H9 (cell line): ENCODE data around the gene FRK. TPM values are rescaled to one million over a fixed set of nuclear protein-coding genes. Genes with fewer than 3 reads are reported as not detected.

ENCODE experiments used
- DNase-seq: peaks from one replicate; pipeline ENCODE4 v3.0.0-alpha.2; 2017
- H2AFZ ChIP-seq: one replicate; pipeline ENCODE4 v1.6.1; 2013; ENCODE audit warnings: mild to moderate bottlenecking, low read length, control low read depth, moderate library complexity
- H2AK5ac ChIP-seq: 2 replicates; pipeline ENCODE4 v1.6.1; 2013; ENCODE audit warnings: low read length, control low read depth, mixed read lengths; ENCODE audit not compliant: insufficient read length
- H2BK120ac ChIP-seq: one replicate; pipeline ENCODE4 v1.6.1; 2013; ENCODE audit warnings: low read depth, mild to moderate bottlenecking, low read length, control low read depth, inconsistent platforms; ENCODE audit not compliant: poor library complexity, severe bottlenecking
- H2BK12ac ChIP-seq: 2 replicates; pipeline ENCODE4 v1.6.1; 2013; ENCODE audit warnings: low read length, control low read depth, mixed read lengths, low read depth; ENCODE audit not compliant: insufficient read length
- H2BK15ac ChIP-seq: 2 replicates; pipeline ENCODE4 v1.6.1; 2013; ENCODE audit warnings: low read depth, low read length, control low read depth
- H2BK20ac ChIP-seq: one replicate; pipeline ENCODE4 v1.6.1; 2013; ENCODE audit warnings: low read depth, mild to moderate bottlenecking, low read length, control low read depth, inconsistent platforms; ENCODE audit not compliant: poor library complexity, severe bottlenecking
- H2BK5ac ChIP-seq: 2 replicates; pipeline ENCODE4 v1.6.1; 2013; ENCODE audit warnings: low read length, control low read depth, mixed read lengths; ENCODE audit not compliant: insufficient read length
- H3K14ac ChIP-seq: 2 replicates; pipeline ENCODE4 v1.6.1; 2013; ENCODE audit warnings: low read length, control low read depth; ENCODE audit not compliant: insufficient read depth
- H3K18ac ChIP-seq: 2 replicates; pipeline ENCODE4 v1.6.1; 2013; ENCODE audit warnings: low read depth, mild to moderate bottlenecking, mixed read lengths, low read length, control low read depth; ENCODE audit not compliant: insufficient read length
- H3K23ac ChIP-seq: 2 replicates; pipeline ENCODE4 v1.6.1; 2013; ENCODE audit warnings: low read length, control low read depth, mixed read lengths, low read depth; ENCODE audit not compliant: insufficient read length
- H3K23me2 ChIP-seq: 2 replicates; pipeline ENCODE4 v1.6.1; 2013; ENCODE audit warnings: low read depth, mild to moderate bottlenecking, mixed read lengths, low read length, control low read depth; ENCODE audit not compliant: insufficient read length, poor library complexity, severe bottlenecking
- H3K27ac ChIP-seq: 2 replicates; pipeline ENCODE4 v1.5.1; 2013; ENCODE audit warnings: low read length, control low read depth, mixed read lengths, low read depth; ENCODE audit not compliant: insufficient read length
- H3K27me3 ChIP-seq: 2 replicates; pipeline ENCODE4 v1.6.1; 2013; ENCODE audit warnings: low read length, control low read depth, inconsistent platforms; ENCODE audit not compliant: insufficient read depth
- H3K4ac ChIP-seq: 2 replicates; pipeline ENCODE4 v1.6.1; 2013; ENCODE audit warnings: low read depth, mild to moderate bottlenecking, control low read depth, inconsistent platforms, low read length, moderate library complexity
- H3K4me1 ChIP-seq: 2 replicates; pipeline ENCODE4 v1.6.1; 2013; ENCODE audit warnings: low read length, control low read depth, inconsistent platforms; ENCODE audit not compliant: insufficient read depth
- H3K4me2 ChIP-seq: 2 replicates; pipeline ENCODE4 v1.6.1; 2013; ENCODE audit warnings: low read length, control low read depth, mixed read lengths; ENCODE audit not compliant: insufficient read length, insufficient read depth
- H3K56ac ChIP-seq: 2 replicates; pipeline ENCODE4 v1.6.1; 2013; ENCODE audit warnings: low read depth, mild to moderate bottlenecking, mixed read lengths, low read length, control low read depth; ENCODE audit not compliant: insufficient read length
- H3K79me1 ChIP-seq: 2 replicates; pipeline ENCODE4 v1.6.1; 2013; ENCODE audit warnings: low read depth, mild to moderate bottlenecking, moderate library complexity, low read length, control low read depth, inconsistent platforms; ENCODE audit not compliant: insufficient read depth, poor library complexity, severe bottlenecking
- H3K79me2 ChIP-seq: 2 replicates; pipeline ENCODE4 v1.6.1; 2013; ENCODE audit warnings: low read length, control low read depth, inconsistent platforms; ENCODE audit not compliant: insufficient read depth
- H3K9ac ChIP-seq: 2 replicates; pipeline ENCODE4 v1.6.1; 2013; ENCODE audit warnings: low read length, control low read depth, mixed read lengths; ENCODE audit not compliant: insufficient read length; ENCODE audit errors: extremely low read depth
- H3K9me3 ChIP-seq: one replicate; pipeline ENCODE4 v1.6.1; 2013; ENCODE audit warnings: low read depth, low read length, inconsistent platforms; ENCODE audit not compliant: control insufficient read depth
- H3T11ph ChIP-seq: one replicate; pipeline ENCODE4 v1.6.1; 2013; ENCODE audit warnings: mild to moderate bottlenecking, low read length, control low read depth, inconsistent platforms
- H4K20me1 ChIP-seq: one replicate; pipeline ENCODE4 v1.6.1; 2013; ENCODE audit not compliant: control insufficient read depth, insufficient read length, insufficient read depth
- H4K5ac ChIP-seq: 2 replicates; pipeline ENCODE4 v1.6.1; 2013; ENCODE audit warnings: low read depth, mild to moderate bottlenecking, mixed read lengths, low read length, control low read depth; ENCODE audit not compliant: insufficient read length
- H4K8ac ChIP-seq: replicated peaks from 2 replicates; pipeline ENCODE4 v1.6.1; 2013; ENCODE audit warnings: low read length, control low read depth, mixed read lengths, low read depth; ENCODE audit not compliant: insufficient read length
- H4K91ac ChIP-seq: 2 replicates; pipeline ENCODE4 v1.6.1; 2013; ENCODE audit warnings: low read depth, mild to moderate bottlenecking, moderate library complexity, mixed read lengths, low read length, control low read depth; ENCODE audit not compliant: insufficient read length
- H3K27ac Mint-ChIP-seq, 3 experiments: 2 replicates in 2 of 3; 3 replicates in 1 of 3; pipeline ENCODE4 v1.8.0; 2020 to 2021; ENCODE audit warnings: mixed read lengths in 3 of 3, mild to moderate bottlenecking in 1 of 3, moderate library complexity in 1 of 3
- H3K27me3 Mint-ChIP-seq: 2 replicates; pipeline ENCODE4 v1.8.0; 2021; ENCODE audit warnings: low read depth, mild to moderate bottlenecking, moderate library complexity, mixed read lengths
- H3K36me3 Mint-ChIP-seq, 3 experiments: 2 replicates in 2 of 3; 3 replicates in 1 of 3; pipeline ENCODE4 v1.8.0; 2020 to 2021; ENCODE audit warnings: low read depth in 3 of 3, mixed read lengths in 3 of 3; ENCODE audit not compliant: insufficient read depth in 1 of 3
- H3K4me1 Mint-ChIP-seq, 2 experiments: 2 replicates each; pipeline ENCODE4 v1.8.0; 2020; ENCODE audit warnings: mixed read lengths in 2 of 2
- H3K4me3 Mint-ChIP-seq, 2 experiments: 2 replicates in 1 of 2; 3 replicates in 1 of 2; pipeline ENCODE4 v1.8.0; 2020 to 2021; ENCODE audit warnings: mild to moderate bottlenecking in 2 of 2, mixed read lengths in 2 of 2, moderate library complexity in 1 of 2
- H3K9me3 Mint-ChIP-seq, 2 experiments: 2 replicates in 1 of 2; 3 replicates in 1 of 2; pipeline ENCODE4 v1.8.0; 2020; ENCODE audit warnings: mild to moderate bottlenecking in 2 of 2, mixed read lengths in 2 of 2, moderate library complexity in 1 of 2
- CTCF ChIP-seq: fragments of 200-600 bp; sonication (generic); conservative IDR thresholded peaks from 3 replicates; pipeline ENCODE4 v1.8.0; 2021; ENCODE audit warnings: antibody characterized with exemption, mild to moderate bottlenecking
- WGBS: extraction: QIAGEN DNeasy Blood & Tissue Kit; methylation state at CpG from one replicate; pipeline ENCODE4 v1.1.7; 2013; ENCODE audit warnings: missing lambda C conversion rate, low lambda C conversion rate, mixed read lengths; ENCODE audit not compliant: insufficient read length; ENCODE audit errors: extremely low coverage; 5-methylcytosine and 5-hydroxymethylcytosine counted together
- total RNA-seq: library from RNA; stranded (reverse); gene quantifications from 2 replicates; pipeline ENCODE4 v1.2.1, GENCODE V29; 2021

FRK gene
- total RNA-seq, 1 experiment from 2014 or later = 0.15 TPM

- H3K56ac ChIP-seq = no peak overlapping the region
- H3K27ac ChIP-seq = no peak overlapping the region
- H3K4ac ChIP-seq = no peak overlapping the region
- no peaks in the 10 kb centered on the region for H3K27me3 ChIP-seq
- no peaks in the 10 kb centered on the region for H3K27me3 Mint-ChIP-seq
- H3K9me3 Mint-ChIP-seq = peaks cover 0 to 2% of the 10 kb centered on the region in 2 experiments; a peak in 2 of 5 replicates
- H4K8ac ChIP-seq = no peak overlapping the region
- no peaks in the 10 kb centered on the region for H3K79me2 ChIP-seq
- no peak overlapping the region for H3K18ac ChIP-seq
- no peak overlapping the region for H2BK12ac ChIP-seq
- H2BK120ac ChIP-seq = no peak overlapping the region
- no peaks in the 10 kb centered on the region for H3K36me3 Mint-ChIP-seq
- no peaks in the 10 kb centered on the region for H3K79me1 ChIP-seq
- H3K23me2 ChIP-seq = no peaks in the 10 kb centered on the region
- TF ChIP-seq CTCF = no peak
- H3K27ac Mint-ChIP-seq = no peak overlapping the region
- no peaks in the 10 kb centered on the region for H3K9me3 ChIP-seq
- no peak overlapping the region for H2BK20ac ChIP-seq
- no peak overlapping the region for H4K5ac ChIP-seq
- no peak overlapping the region for H3K14ac ChIP-seq
- no peak overlapping the region for H2BK15ac ChIP-seq
- no CpG with 5 or more reads among the region's 1 CpG for WGBS
- no peak overlapping the region for H4K91ac ChIP-seq
- H3K4me1 ChIP-seq = no peaks in the 10 kb centered on the region
- no peak for DNase-seq
- H2BK5ac ChIP-seq = no peak overlapping the region
- H3K9ac ChIP-seq = no peak overlapping the region
- no peak overlapping the region for H3K4me2 ChIP-seq
- no peak overlapping the region for H3K23ac ChIP-seq
- no peak overlapping the region for H2AFZ ChIP-seq
- peaks cover 0 to 4% of the 10 kb centered on the region in 2 experiments; a peak in 1 of 4 replicates for H3K4me1 Mint-ChIP-seq
- H2AK5ac ChIP-seq = no peak overlapping the region
- H3K4me3 Mint-ChIP-seq = no peak overlapping the region
- H3T11ph ChIP-seq = no peak overlapping the region
- no peaks in the 10 kb centered on the region for H4K20me1 ChIP-seq
Observed at GRCh38 chr6:116049321-116049720, 11.4 kb downstream of the FRK start.
